Stomach (tissue), 9 donors: ENCODE data around the gene PSMB8. TPM values are rescaled to one million over a fixed set of nuclear protein-coding genes. Genes with fewer than 3 reads are reported as not detected.
"Not testable (repeated sequence)": the region's sequence is repeated elsewhere in the genome, so short reads cannot be mapped to it uniquely, and the experiment has no call there.

ENCODE experiments used
- DNase-seq, 2 donors: peaks; one replicate each; pipeline versions ENCODE4 v3.0.0 to v3.0.0-alpha.2; 2013 to 2019
- H3K27ac ChIP-seq, 5 donors: fragments of 200-600 bp in 4 of 5; sonication (generic) in 4 of 5; one replicate each; pipeline ENCODE4 v1.5.1; 2013 to 2019; ENCODE audit warnings: mild to moderate bottlenecking in 1 of 5, moderate library complexity in 1 of 5
- H3K27me3 ChIP-seq, 3 donors: fragments of 200-600 bp; sonication (generic); one replicate each; pipeline ENCODE4 v1.5.1; 2017 to 2019; ENCODE audit warnings: mixed run types in 1 of 3
- H3K36me3 ChIP-seq, 4 donors: fragments of 200-600 bp; sonication (generic); 1 replicate in 3 of 4; 2 replicates in 1 of 4; pipeline ENCODE4 v1.5.1; 2016 to 2019
- H3K4me1 ChIP-seq, 4 donors: fragments of 200-600 bp; sonication (generic); one replicate each; pipeline ENCODE4 v1.5.1; 2016 to 2019
- H3K4me3 ChIP-seq, 4 donors: fragments of 200-600 bp; sonication (generic) in 3 of 4; one replicate each; pipeline ENCODE4 v1.5.1; 2016 to 2019; ENCODE audit warnings: mild to moderate bottlenecking in 1 of 4
- H3K9me3 ChIP-seq, 4 donors: fragments of 200-600 bp; sonication (generic); one replicate each; pipeline ENCODE4 v1.5.1; 2016 to 2019
- EP300 ChIP-seq: sonication (generic); formaldehyde crosslinking; IDR thresholded peaks from one replicate; pipeline ENCODE4 v1.6.1; 2017; ENCODE audit warnings: antibody characterized with exemption
- POLR2A ChIP-seq, 4 donors: fragments of 450-650 bp; IDR thresholded peaks; one replicate each; pipeline ENCODE4 v1.6.1; 2016; ENCODE audit warnings: antibody characterized with exemption in 4 of 4, control low read depth in 2 of 4, mild to moderate bottlenecking in 1 of 4, moderate library complexity in 1 of 4
- POLR2AphosphoS5 ChIP-seq, 3 donors: sonication (generic); formaldehyde crosslinking; IDR thresholded peaks; one replicate each; pipeline ENCODE4 v1.6.1; 2016; ENCODE audit warnings: antibody characterized with exemption in 3 of 3
- WGBS, 5 donors: extraction: QIAGEN DNeasy Blood & Tissue Kit in 3 of 5; methylation state at CpG; one replicate each; pipeline versions ENCODE4 v1.1.5 to v1.1.7; 2013 to 2018; 5-methylcytosine and 5-hydroxymethylcytosine counted together
- intact Hi-C: fragments of 100-400 bp; cut with DNase I; formaldehyde crosslinking; loops from one replicate; pipeline ENCODE4 v1.15.1; 2023; ENCODE audit warnings: low total_unique reads
- polyA plus RNA-seq, 3 donors: library from polyadenylated mRNA; stranded (reverse); fragments of 200-250 nt; gene quantifications; one replicate each; pipeline ENCODE4 v1.2.3, GENCODE V29; 2013
- total RNA-seq, 5 donors: library from RNA; depleted of rRNA; stranded (reverse); fragments of >200 nt; gene quantifications; one replicate each; pipeline versions ENCODE4 v1.1.0 to v1.2.3, GENCODE V29; 2014 to 2016
- TF ChIP-seq, protein P1 (sequence below), 7 experiments: fragments of 450-650 bp in 4 of 7; fragments of 200-600 bp in 3 of 7; sonication (generic) in 3 of 7; IDR thresholded peaks; one replicate each; pipeline ENCODE4 v1.5.1; 2016 to 2019; ENCODE audit warnings: antibody characterized with exemption in 7 of 7, control low read depth in 2 of 7, mild to moderate bottlenecking in 1 of 7
- donor health status: healthy with polysubstance abuse.
- donor health status: Bipolar disorder and iron deficiency.
- donor health status: healthy.

Gene PSMB8
- total and polyA plus RNA-seq, 8 donors: 2.7 to 177 (median 25.4) TPM

DNA sequence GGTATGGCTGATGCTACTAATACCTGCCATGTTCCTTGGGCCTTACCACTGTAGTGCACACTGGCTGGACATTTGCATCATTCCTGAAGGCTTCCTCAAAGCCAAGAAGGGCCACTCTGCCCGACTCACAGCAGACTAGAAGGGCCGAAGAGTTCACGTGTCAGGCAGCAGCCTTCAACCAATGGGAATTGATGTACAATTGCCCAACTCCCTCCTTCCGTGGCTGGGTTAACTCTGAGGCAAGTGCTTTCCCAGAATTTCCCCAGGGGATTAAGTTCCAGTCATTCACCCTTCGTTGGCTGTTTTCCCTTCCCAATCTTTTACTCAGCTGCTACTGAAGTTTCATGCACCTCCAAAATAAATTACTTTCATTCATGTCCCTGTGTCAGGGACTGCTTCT lies 39.9 kb upstream of the PSMB8 start:
- intact Hi-C loops: loop anchor here (5.0 to 10.0 kb wide), 2 partner anchors 51 to 104 kb away; no protein-coding TSS in a partner anchor
- WGBS, 5 donors: 17 to 40% (median 21%) methylated on average over 5 of the region's 5 CpGs

DNA sequence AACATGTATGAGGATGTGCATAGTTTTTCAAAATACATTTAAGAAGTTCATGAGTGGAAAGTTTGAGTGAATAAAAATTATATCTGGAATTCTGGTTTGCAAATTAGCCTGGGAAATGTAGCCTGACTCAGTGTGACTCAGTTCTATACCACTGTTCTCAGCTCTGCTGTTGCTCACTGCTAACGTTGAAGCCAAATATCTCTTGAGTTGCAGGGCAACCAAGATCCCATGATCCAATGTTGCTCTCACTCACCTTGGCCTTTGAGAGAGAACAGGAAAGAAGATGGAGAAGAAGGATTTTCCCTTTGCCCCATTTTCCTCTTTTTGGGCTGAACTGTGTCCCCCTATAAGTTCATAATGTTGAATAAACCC lies 39.0 kb upstream of the PSMB8 start:
- H3K4me1 ChIP-seq: peaks cover 0 to 12% (median 4%) of the 10 kb centered on the region in 4 donors
- WGBS, 5 donors: 0 to 53% (median 31%) methylated on average over 1 of the region's 1 CpG
- H3K36me3 ChIP-seq: no peaks in the 10 kb centered on the region
- H3K4me3 ChIP-seq: no peak overlapping the region
- H3K27ac ChIP-seq: no peak overlapping the region
- H3K27me3 ChIP-seq: peaks cover 0 to 18% (median 0%) of the 10 kb centered on the region in 3 donors
- TF ChIP-seq EP300 (no peak), POLR2A (IDR thresholded peaks at IDR 0.05) (no peak), POLR2AphosphoS5 (IDR thresholded peaks at IDR 0.05) (no peak)
- TF ChIP-seq, protein P1, sequence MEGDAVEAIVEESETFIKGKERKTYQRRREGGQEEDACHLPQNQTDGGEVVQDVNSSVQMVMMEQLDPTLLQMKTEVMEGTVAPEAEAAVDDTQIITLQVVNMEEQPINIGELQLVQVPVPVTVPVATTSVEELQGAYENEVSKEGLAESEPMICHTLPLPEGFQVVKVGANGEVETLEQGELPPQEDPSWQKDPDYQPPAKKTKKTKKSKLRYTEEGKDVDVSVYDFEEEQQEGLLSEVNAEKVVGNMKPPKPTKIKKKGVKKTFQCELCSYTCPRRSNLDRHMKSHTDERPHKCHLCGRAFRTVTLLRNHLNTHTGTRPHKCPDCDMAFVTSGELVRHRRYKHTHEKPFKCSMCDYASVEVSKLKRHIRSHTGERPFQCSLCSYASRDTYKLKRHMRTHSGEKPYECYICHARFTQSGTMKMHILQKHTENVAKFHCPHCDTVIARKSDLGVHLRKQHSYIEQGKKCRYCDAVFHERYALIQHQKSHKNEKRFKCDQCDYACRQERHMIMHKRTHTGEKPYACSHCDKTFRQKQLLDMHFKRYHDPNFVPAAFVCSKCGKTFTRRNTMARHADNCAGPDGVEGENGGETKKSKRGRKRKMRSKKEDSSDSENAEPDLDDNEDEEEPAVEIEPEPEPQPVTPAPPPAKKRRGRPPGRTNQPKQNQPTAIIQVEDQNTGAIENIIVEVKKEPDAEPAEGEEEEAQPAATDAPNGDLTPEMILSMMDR (IDR thresholded peaks at IDR 0.05): no peak
- no peaks in the 10 kb centered on the region for H3K9me3 ChIP-seq
- no peak for DNase-seq
- intact Hi-C loops: loop anchor here (5.0 to 10.0 kb wide), 2 partner anchors 52 to 104 kb away; no protein-coding TSS in a partner anchor

More for the DNA sequence above, 39.9 kb upstream of the PSMB8 start:
- Histone ChIP-seq H3K27ac (no peak overlapping the region), H3K27me3 (peaks cover 0 to 18% (median 0%) of the 10 kb centered on the region in 3 donors), H3K4me3 (no peak overlapping the region), H3K4me1 (peaks cover 0 to 12% (median 4%) of the 10 kb centered on the region in 4 donors), H3K9me3 (no peaks in the 10 kb centered on the region), H3K36me3 (no peaks in the 10 kb centered on the region)
- no peak for DNase-seq
- TF ChIP-seq, protein P1 (IDR thresholded peaks at IDR 0.05): no peak
- peak in 1 of 3 donors; percentile 36 for TF ChIP-seq POLR2AphosphoS5 (IDR thresholded peaks at IDR 0.05)

DNA sequence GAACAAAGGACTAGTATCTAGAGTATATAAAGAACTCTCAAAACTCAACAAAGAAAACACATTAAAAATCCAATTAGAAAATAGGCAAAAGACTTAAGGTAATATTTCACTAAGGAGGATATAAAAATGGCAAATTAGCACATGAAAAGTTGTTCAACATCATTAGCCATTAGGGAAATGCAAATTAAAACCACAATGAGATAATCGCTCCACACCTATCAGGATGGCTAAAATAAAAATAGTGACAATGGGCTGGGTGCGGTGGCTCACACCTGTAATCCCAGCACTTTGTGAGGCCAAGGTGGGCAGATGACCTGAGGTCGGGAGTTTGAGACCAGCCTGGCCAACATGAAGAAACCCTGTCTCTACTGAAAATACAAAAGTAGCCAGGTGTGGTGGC lies 37.1 kb upstream of the PSMB8 start:
- H3K27me3 ChIP-seq: peaks cover 0 to 18% (median 0%) of the 10 kb centered on the region in 3 donors
- not testable (repeated sequence) for H3K4me1 ChIP-seq, H3K4me3 ChIP-seq, H3K9me3 ChIP-seq, H3K27ac ChIP-seq, H3K36me3 ChIP-seq, DNase-seq
- 58 to 85% (median 75%) methylated on average over 3 of the region's 3 CpGs for WGBS, 5 donors
- intact Hi-C loops: loop anchor here (5.0 to 10.0 kb wide), 2 partner anchors 54 to 106 kb away; no protein-coding TSS in a partner anchor

DNA sequence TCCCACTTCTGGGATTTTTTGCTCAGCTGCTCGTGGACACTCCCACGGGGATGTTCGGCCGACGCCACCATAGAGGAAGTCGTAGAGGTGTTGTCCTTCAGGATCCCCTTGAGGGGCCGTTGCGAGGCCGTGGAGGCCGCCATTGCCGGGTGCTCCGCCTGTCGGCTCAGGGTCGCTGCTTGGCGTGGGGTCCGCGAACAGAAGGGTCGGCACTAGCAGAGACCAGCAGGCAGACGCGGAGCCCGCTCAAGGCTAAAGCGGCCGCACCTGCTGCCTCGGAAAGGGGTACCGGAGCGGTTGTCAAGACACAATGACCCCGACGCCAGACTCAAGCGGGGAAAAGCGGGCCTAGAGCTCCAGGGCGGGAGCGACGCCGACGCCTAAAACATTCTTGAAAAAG lies 35.8 kb upstream of the PSMB8 start:
- WGBS, 5 donors: 40 to 58% (median 46%) methylated on average over 28 to 35 of the region's 35 CpGs
- DNase-seq: no peak
- TF ChIP-seq, protein P1 (IDR thresholded peaks at IDR 0.05): no peak
- TF ChIP-seq POLR2A (IDR thresholded peaks at IDR 0.05) (no peak), POLR2AphosphoS5 (IDR thresholded peaks at IDR 0.05) (no peak), EP300 (no peak)
- H3K9me3 ChIP-seq: no peaks in the 10 kb centered on the region
- H3K36me3 ChIP-seq: no peaks in the 10 kb centered on the region
- H3K4me3 ChIP-seq: no peak overlapping the region
- intact Hi-C loops: loop anchor here (5.0 to 10.0 kb wide), 2 partner anchors 55 to 108 kb away; no protein-coding TSS in a partner anchor
- peaks cover 0 to 18% (median 0%) of the 10 kb centered on the region in 3 donors for H3K27me3 ChIP-seq
- no peaks in the 10 kb centered on the region for H3K4me1 ChIP-seq
- H3K27ac ChIP-seq: no peak overlapping the region

DNA sequence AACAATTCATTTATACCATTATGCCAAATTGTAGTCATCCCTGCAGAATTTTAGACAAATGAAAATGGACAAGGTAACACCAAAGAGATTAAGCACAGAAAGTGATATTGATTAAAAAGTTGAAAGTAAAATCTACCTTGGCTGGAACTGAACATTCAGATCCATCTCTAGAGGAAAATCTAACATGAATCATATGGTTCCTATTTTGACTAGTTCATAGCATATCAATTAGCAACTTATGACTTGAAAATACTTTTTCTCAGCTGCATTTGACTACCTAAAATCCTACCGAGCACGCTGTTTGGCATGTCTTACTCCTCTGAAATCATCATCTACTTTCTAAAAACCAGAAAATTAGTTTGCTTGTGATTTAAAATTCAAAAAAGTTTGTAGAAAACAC lies 32.8 kb upstream of the PSMB8 start:
- intact Hi-C loops: no loop called here
- no peaks in the 10 kb centered on the region for H3K4me1 ChIP-seq
- 84 to 94% (median 92%) methylated on average over 2 of the region's 2 CpGs for WGBS, 5 donors

DNA sequence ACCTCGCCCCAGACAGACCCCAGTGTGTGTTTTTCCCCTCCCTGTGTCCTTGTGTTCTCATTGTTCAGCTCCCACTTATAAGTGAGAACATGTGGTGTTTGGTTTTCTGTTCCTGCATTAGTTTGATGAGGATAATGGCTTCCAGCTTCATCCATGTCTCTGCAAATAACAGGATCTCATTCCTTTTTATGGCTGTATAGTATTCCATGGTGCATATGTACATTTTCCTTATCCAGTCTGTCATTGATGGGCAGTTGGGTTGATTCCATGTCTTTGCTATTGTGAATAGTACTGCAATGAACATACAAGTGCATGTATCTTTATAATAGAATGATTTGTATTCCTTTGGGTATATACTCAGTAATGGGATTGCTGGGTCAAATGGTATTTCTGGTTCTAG lies 30.1 kb upstream of the PSMB8 start:
- WGBS, 5 donors: 0 to 54% (median 45%) methylated on average over 1 of the region's 1 CpG
- intact Hi-C loops: not testable (repeated sequence)

More for the DNA sequence above, 32.8 kb upstream of the PSMB8 start:
- Histone ChIP-seq H3K9me3 (no peaks in the 10 kb centered on the region), H3K4me3 (no peak overlapping the region), H3K36me3 (no peaks in the 10 kb centered on the region), H3K27ac (no peak overlapping the region), H3K27me3 (peaks cover 0 to 30% (median 0%) of the 10 kb centered on the region in 3 donors)
- TF ChIP-seq, protein P1 (IDR thresholded peaks at IDR 0.05): no peak
- TF ChIP-seq POLR2AphosphoS5 (IDR thresholded peaks at IDR 0.05): no peak
- no peak for TF ChIP-seq EP300
- TF ChIP-seq POLR2A (IDR thresholded peaks at IDR 0.05): no peak
- DNase-seq: no peak

More for the DNA sequence above, 30.1 kb upstream of the PSMB8 start:
- not testable (repeated sequence) for H3K4me3 ChIP-seq, DNase-seq, H3K9me3 ChIP-seq, H3K4me1 ChIP-seq, H3K36me3 ChIP-seq, H3K27ac ChIP-seq
- peaks cover 0 to 26% (median 0%) of the 10 kb centered on the region in 3 donors for H3K27me3 ChIP-seq
